CD4-positive, alpha-beta T cell (primary cell): ENCODE data around the gene ENOX2. TPM values are rescaled to one million over a fixed set of nuclear protein-coding genes. Genes with fewer than 3 reads are reported as not detected.

Experiments used
- ATAC-seq: fragments of 200-7000 bp; cut with Tn5 transposase; one replicate; pipeline ENCODE4 v1.10.0; 2022; ENCODE audit warnings: mild to moderate bottlenecking; ENCODE audit not compliant: poor library complexity
- CTCF ChIA-PET: fragments of 350-600 bp; sonication (Branson Sonifier 250); formaldehyde crosslinking; loops from one replicate; lab custom pipeline; 2021; ENCODE audit warnings: antibody characterized with exemption, inconsistent platforms; lab: Charles Lee
- POLR2A ChIA-PET: fragments of 350-600 bp; sonication (Branson Sonifier 250); formaldehyde crosslinking; loops from one replicate; lab custom pipeline; 2021; ENCODE audit warnings: antibody characterized with exemption, inconsistent platforms; lab: Charles Lee
- DNase-seq, 14 experiments: peaks; one replicate each; pipeline ENCODE4 v3.0.0-alpha.2; 2013 to 2020; ENCODE audit warnings: mixed read lengths in 2 of 14
- H3K27ac ChIP-seq, 2 donors: one replicate each; pipeline versions ENCODE4 v1.5.1 to v1.7.0; 2013; ENCODE audit warnings: low read length in 2 of 2, low read depth in 1 of 2, mild to moderate bottlenecking in 1 of 2
- H3K27me3 ChIP-seq, 2 experiments: 1 replicate in 1 of 2; 2 replicates in 1 of 2; pipeline versions ENCODE4 v1.6.1 to v1.7.0; 2013; ENCODE audit warnings: low read length in 2 of 2, control low read depth in 1 of 2, mild to moderate bottlenecking in 1 of 2, moderate library complexity in 1 of 2; ENCODE audit not compliant: insufficient read depth in 2 of 2, control insufficient read depth in 1 of 2
- H3K36me3 ChIP-seq: one replicate; pipeline ENCODE4 v1.6.1; 2013; ENCODE audit warnings: low read length, control low read depth; ENCODE audit not compliant: insufficient read depth
- H3K4me1 ChIP-seq: one replicate; pipeline ENCODE4 v1.6.1; 2013; ENCODE audit warnings: low read length, control low read depth; ENCODE audit not compliant: insufficient read depth
- H3K4me3 ChIP-seq: one replicate; pipeline ENCODE4 v1.5.1; 2013; ENCODE audit warnings: mild to moderate bottlenecking, low read length, moderate library complexity
- H3K9me3 ChIP-seq, 2 experiments: 1 replicate in 1 of 2; 2 replicates in 1 of 2; pipeline versions ENCODE4 v1.6.1 to v1.7.0; 2013; ENCODE audit warnings: low read length in 2 of 2, mild to moderate bottlenecking in 2 of 2, control low read depth in 1 of 2, moderate library complexity in 1 of 2; ENCODE audit not compliant: control insufficient read depth in 1 of 2, insufficient read depth in 1 of 2
- H3K27ac Mint-ChIP-seq: one replicate; pipeline ENCODE4 v1.8.0; 2020; ENCODE audit warnings: mixed read lengths
- H3K27me3 Mint-ChIP-seq: one replicate; pipeline ENCODE4 v1.8.0; 2021; ENCODE audit warnings: mixed read lengths
- H3K36me3 Mint-ChIP-seq: one replicate; pipeline ENCODE4 v1.8.0; 2021; ENCODE audit warnings: low read depth, mixed read lengths
- H3K4me1 Mint-ChIP-seq: one replicate; pipeline ENCODE4 v1.8.0; 2021; ENCODE audit warnings: low read depth, mixed read lengths
- H3K4me3 Mint-ChIP-seq: one replicate; pipeline ENCODE4 v1.8.0; 2020; ENCODE audit warnings: mild to moderate bottlenecking, mixed read lengths
- H3K9me3 Mint-ChIP-seq: one replicate; pipeline ENCODE4 v1.8.0; 2020; ENCODE audit warnings: mixed read lengths
- intact Hi-C, 2 experiments: fragments of 100-400 bp; cut with DNase I in 1 of 2; cut with micrococcal nuclease in 1 of 2; formaldehyde crosslinking; loops; one replicate each; pipeline versions ENCODE4 v1.15.1 to v1.9.0; 2023 to 2025; cut with DNase I, micrococcal nuclease
- total RNA-seq, 174 experiments: library from RNA in 2 of 174; stranded (reverse) in 2 of 174; gene quantifications; one replicate each; pipeline ENCODE4 v1.2.3 and lab custom pipeline; 2021 to 2026
- TF ChIP-seq, protein P1 (sequence below): fragments of 200-600 bp; IDR thresholded peaks from one replicate; pipeline ENCODE4 v1.8.0; 2022; ENCODE audit warnings: antibody characterized with exemption, mild to moderate bottlenecking

Gene ENOX2
- total RNA-seq, 2 experiments from 2014 or later, result 4.0 to 6.5 TPM

DNA sequence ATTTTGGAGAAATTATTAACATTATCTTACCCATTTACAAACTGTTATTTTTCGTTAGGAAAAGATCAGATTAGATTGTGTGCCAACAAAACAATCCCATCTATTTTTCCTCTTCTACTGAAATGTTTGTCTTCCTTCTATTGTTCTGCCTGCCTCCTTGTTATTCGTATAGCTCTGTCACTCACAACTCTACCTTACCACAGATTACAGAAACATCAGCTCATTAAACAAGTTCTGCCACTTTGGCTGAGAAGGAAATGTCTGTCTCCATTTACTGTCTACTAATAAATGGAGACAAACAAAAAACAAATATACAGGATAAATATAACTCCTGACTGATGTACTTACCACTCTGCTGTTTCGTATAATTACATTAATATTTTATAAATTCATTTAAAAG lies 211.4 kb downstream of the ENOX2 start:
- CTCF ChIA-PET, result no interaction called here
- Histone ChIP-seq H3K27me3 (no peaks in the 10 kb centered on the region), H3K4me1 (no peaks in the 10 kb centered on the region), H3K9me3 (no peaks in the 10 kb centered on the region), H3K36me3 (peaks cover 10% of the 10 kb centered on the region), H3K4me3 (no peak overlapping the region), H3K27ac (no peak overlapping the region)
- intact Hi-C loops, result no loop called here
- ATAC-seq, result no peak
- peaks cover 36% of the 10 kb centered on the region for H3K36me3 Mint-ChIP-seq
- H3K27ac Mint-ChIP-seq, result no peak overlapping the region
- H3K27me3 Mint-ChIP-seq, result no peaks in the 10 kb centered on the region
- H3K9me3 Mint-ChIP-seq, result no peaks in the 10 kb centered on the region
- no peak overlapping the region for H3K4me3 Mint-ChIP-seq
- no peaks in the 10 kb centered on the region for H3K4me1 Mint-ChIP-seq
- POLR2A ChIA-PET, result no interaction called here
- TF ChIP-seq, protein P1, sequence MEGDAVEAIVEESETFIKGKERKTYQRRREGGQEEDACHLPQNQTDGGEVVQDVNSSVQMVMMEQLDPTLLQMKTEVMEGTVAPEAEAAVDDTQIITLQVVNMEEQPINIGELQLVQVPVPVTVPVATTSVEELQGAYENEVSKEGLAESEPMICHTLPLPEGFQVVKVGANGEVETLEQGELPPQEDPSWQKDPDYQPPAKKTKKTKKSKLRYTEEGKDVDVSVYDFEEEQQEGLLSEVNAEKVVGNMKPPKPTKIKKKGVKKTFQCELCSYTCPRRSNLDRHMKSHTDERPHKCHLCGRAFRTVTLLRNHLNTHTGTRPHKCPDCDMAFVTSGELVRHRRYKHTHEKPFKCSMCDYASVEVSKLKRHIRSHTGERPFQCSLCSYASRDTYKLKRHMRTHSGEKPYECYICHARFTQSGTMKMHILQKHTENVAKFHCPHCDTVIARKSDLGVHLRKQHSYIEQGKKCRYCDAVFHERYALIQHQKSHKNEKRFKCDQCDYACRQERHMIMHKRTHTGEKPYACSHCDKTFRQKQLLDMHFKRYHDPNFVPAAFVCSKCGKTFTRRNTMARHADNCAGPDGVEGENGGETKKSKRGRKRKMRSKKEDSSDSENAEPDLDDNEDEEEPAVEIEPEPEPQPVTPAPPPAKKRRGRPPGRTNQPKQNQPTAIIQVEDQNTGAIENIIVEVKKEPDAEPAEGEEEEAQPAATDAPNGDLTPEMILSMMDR, result no peak
- no peak for DNase-seq

DNA sequence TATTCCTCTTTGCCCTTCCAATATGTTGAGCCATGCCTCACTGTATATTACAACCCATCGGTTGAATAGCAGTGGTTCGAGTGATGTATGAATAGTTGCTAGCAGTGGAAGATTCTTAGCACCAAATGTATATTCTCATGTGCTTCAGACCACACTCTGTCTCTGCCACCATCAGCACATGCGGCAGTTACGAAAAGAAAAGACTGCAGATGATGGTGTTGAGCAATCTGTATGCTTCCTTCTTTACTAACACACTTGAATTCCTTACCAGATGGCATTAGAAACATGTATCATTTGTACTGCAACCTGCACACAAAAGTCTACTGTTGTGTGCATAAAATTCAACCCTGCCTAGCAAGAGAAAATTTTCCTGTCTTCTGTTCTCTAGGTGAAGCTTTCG lies 214.6 kb downstream of the ENOX2 start:
- H3K4me3 Mint-ChIP-seq, result no peak overlapping the region
- H3K27me3 ChIP-seq, result no peaks in the 10 kb centered on the region
- H3K9me3 ChIP-seq, result no peaks in the 10 kb centered on the region
- ChIA-PET POLR2A (no interaction called here), CTCF (no interaction called here)
- no peak overlapping the region for H3K4me3 ChIP-seq
- ATAC-seq (no peak), DNase-seq (no peak)
- peaks cover 10% of the 10 kb centered on the region for H3K36me3 ChIP-seq
- H3K27ac ChIP-seq, result no peak overlapping the region
- no peaks in the 10 kb centered on the region for H3K4me1 ChIP-seq
- H3K9me3 Mint-ChIP-seq, result no peaks in the 10 kb centered on the region
- H3K36me3 Mint-ChIP-seq, result peaks cover 53% of the 10 kb centered on the region
- H3K27me3 Mint-ChIP-seq, result no peaks in the 10 kb centered on the region
- no peak overlapping the region for H3K27ac Mint-ChIP-seq
- TF ChIP-seq, protein P1, result no peak
- intact Hi-C loops, result no loop called here
- H3K4me1 Mint-ChIP-seq, result no peaks in the 10 kb centered on the region

DNA sequence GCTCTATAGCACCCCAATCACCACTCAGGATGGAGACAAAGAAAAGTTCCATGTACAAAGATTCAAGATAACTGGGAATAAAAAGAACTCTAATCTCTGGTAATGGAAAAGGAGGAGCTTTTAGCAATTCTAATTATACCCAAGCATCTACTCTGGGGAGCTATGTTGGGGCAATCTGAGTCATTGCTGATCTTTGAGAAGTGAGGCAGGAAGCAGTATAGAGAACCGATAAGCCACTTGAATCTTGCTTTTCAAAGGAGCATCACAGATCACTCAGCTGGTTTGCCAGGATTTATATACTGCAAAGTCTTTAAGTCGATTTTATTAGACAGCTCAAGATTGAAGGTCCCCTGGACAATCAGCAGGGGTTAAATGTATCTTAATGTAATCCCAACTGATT lies 220.0 kb downstream of the ENOX2 start:
- Histone ChIP-seq H3K27ac (no peak overlapping the region), H3K4me1 (no peaks in the 10 kb centered on the region), H3K36me3 (peaks cover 11% of the 10 kb centered on the region), H3K4me3 (no peak overlapping the region), H3K9me3 (no peaks in the 10 kb centered on the region), H3K27me3 (no peaks in the 10 kb centered on the region)
- POLR2A ChIA-PET, result no interaction called here
- TF ChIP-seq, protein P1, result no peak
- H3K27ac Mint-ChIP-seq, result no peak overlapping the region
- CTCF ChIA-PET, result interaction anchor here (1.1 kb wide), 1 partner anchor 19 kb away, joined by 3 read pairs; no protein-coding TSS in a partner anchor
- DNase-seq, result no peak
- intact Hi-C loops, result no loop called here
- H3K27me3 Mint-ChIP-seq, result no peaks in the 10 kb centered on the region
- H3K9me3 Mint-ChIP-seq, result no peaks in the 10 kb centered on the region
- ATAC-seq, result no peak
- no peaks in the 10 kb centered on the region for H3K4me1 Mint-ChIP-seq
- peaks cover 60% of the 10 kb centered on the region for H3K36me3 Mint-ChIP-seq
- no peak overlapping the region for H3K4me3 Mint-ChIP-seq
